Panc1 (cell line): ENCODE measurements around the gene TRAM2.
A peak's percentile ranks its signal among the peaks of the same experiment; 100 is the strongest.

Experiments used
- POLR2AphosphoS5 ChIP-seq: IDR thresholded peaks from 2 replicates; pipeline ENCODE4 v1.6.1; 2012; ENCODE audit warnings: mild to moderate bottlenecking, low read depth, low read length, moderate library complexity
- TF ChIP-seq, protein P1 (sequence below): fragments of 450-650 bp; IDR thresholded peaks from 2 replicates; pipeline ENCODE4 v1.5.1; 2017; ENCODE audit warnings: mild to moderate bottlenecking

GRCh38 chr6:52577022-52577777, at the start of gene TRAM2:
- TF ChIP-seq, protein P1, sequence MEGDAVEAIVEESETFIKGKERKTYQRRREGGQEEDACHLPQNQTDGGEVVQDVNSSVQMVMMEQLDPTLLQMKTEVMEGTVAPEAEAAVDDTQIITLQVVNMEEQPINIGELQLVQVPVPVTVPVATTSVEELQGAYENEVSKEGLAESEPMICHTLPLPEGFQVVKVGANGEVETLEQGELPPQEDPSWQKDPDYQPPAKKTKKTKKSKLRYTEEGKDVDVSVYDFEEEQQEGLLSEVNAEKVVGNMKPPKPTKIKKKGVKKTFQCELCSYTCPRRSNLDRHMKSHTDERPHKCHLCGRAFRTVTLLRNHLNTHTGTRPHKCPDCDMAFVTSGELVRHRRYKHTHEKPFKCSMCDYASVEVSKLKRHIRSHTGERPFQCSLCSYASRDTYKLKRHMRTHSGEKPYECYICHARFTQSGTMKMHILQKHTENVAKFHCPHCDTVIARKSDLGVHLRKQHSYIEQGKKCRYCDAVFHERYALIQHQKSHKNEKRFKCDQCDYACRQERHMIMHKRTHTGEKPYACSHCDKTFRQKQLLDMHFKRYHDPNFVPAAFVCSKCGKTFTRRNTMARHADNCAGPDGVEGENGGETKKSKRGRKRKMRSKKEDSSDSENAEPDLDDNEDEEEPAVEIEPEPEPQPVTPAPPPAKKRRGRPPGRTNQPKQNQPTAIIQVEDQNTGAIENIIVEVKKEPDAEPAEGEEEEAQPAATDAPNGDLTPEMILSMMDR, result no peak
- TF ChIP-seq POLR2AphosphoS5, result peak; percentile 76
